NCI-H2107 treated with DMSO at 0.1 percent for 48 hours (cell line): ENCODE measurements around the gene PRPF40A.

Experiments used
- DNase-seq: peaks from one replicate; lab custom pipeline; 2025; ENCODE audit not compliant: unreplicated experiment; lab: John Stamatoyannopoulos, UW

PRPF40A gene

GRCh38 chr2:152655880-152656279, 61.4 kb downstream of the PRPF40A start:
- no peak for DNase-seq

GRCh38 chr2:152651834-152652233, 65.4 kb downstream of the PRPF40A start:
- DNase-seq = no peak

- no peak for DNase-seq
These were observed 66.4 kb downstream of the PRPF40A start for GRCh38 chr2:152650768-152651371.

GRCh38 chr2:152649997-152650396, 67.3 kb downstream of the PRPF40A start:
- no peak for DNase-seq

GRCh38 chr2:152648336-152648735, 68.9 kb downstream of the PRPF40A start:
- DNase-seq = no peak

- DNase-seq = peak; percentile 42
These were observed 69.7 kb downstream of the PRPF40A start for GRCh38 chr2:152647552-152647951.

GRCh38 chr2:152646775-152647174, 70.5 kb downstream of the PRPF40A start:
- DNase-seq = no peak

GRCh38 chr2:152646264-152646663, 71.0 kb downstream of the PRPF40A start:
- no peak for DNase-seq

GRCh38 chr2:152644189-152644873, 72.9 kb downstream of the PRPF40A start:
- no peak for DNase-seq

GRCh38 chr2:152638590-152638989, 78.7 kb downstream of the PRPF40A start:
- DNase-seq = no peak

- DNase-seq = no peak
These were observed 79.2 kb downstream of the PRPF40A start for GRCh38 chr2:152638056-152638455.

GRCh38 chr2:152637251-152637650, 80.0 kb downstream of the PRPF40A start:
- no peak for DNase-seq

GRCh38 chr2:152635635-152636298, 81.5 kb downstream of the PRPF40A start:
- no peak for DNase-seq

GRCh38 chr2:152632736-152633135, 84.5 kb downstream of the PRPF40A start:
- DNase-seq = no peak

GRCh38 chr2:152630466-152630865, 86.8 kb downstream of the PRPF40A start:
- DNase-seq = peak; percentile 38

- no peak for DNase-seq
These were observed 88.1 kb downstream of the PRPF40A start for GRCh38 chr2:152629202-152629601.

GRCh38 chr2:152627351-152627957, 89.8 kb downstream of the PRPF40A start:
- peak; percentile 34 for DNase-seq

- DNase-seq = no peak
These were observed 90.3 kb downstream of the PRPF40A start for GRCh38 chr2:152626911-152627339.

GRCh38 chr2:152624805-152625204, 92.5 kb downstream of the PRPF40A start:
- no peak for DNase-seq

- DNase-seq = no peak
These were observed 93.5 kb downstream of the PRPF40A start for GRCh38 chr2:152623775-152624174.

GRCh38 chr2:152623076-152623740, 94.1 kb downstream of the PRPF40A start:
- DNase-seq = no peak
